Subcutaneous adipose tissue (tissue), 4 donors: Measurements from ENCODE around the gene PGAP2. TPM values are rescaled to one million over a fixed set of nuclear protein-coding genes. Genes with fewer than 3 reads are reported as not detected.

Experiments
- CTCF ChIP-seq: fragments of 450-650 bp; IDR thresholded peaks from one replicate; pipeline ENCODE4 v1.5.1; 2016; ENCODE audit warnings: low read depth, mild to moderate bottlenecking, control low read depth, antibody characterized with exemption, moderate library complexity
- total RNA-seq, 4 donors: library from RNA; depleted of rRNA; stranded (reverse); fragments of >200 nt; gene quantifications; one replicate each; pipeline ENCODE4 v1.1.0, GENCODE V29; 2016

PGAP2 gene
- total RNA-seq, 4 donors from 2014 or later = 5.5 to 9.3 (median 7.3) TPM

GRCh38 chr11:3810951-3811350 is 2.6 kb downstream of the PGAP2 start:
- TF ChIP-seq CTCF = no peak

- no peak for TF ChIP-seq CTCF
Measured at GRCh38 chr11:3815845-3816244, 7.5 kb downstream of the PGAP2 start.

GRCh38 chr11:3816673-3817072 is 8.3 kb downstream of the PGAP2 start:
- TF ChIP-seq CTCF = no peak

- TF ChIP-seq CTCF = no peak
Measured at GRCh38 chr11:3817181-3817800, 8.9 kb downstream of the PGAP2 start.

- no peak for TF ChIP-seq CTCF
Measured at GRCh38 chr11:3820971-3821370, 12.6 kb downstream of the PGAP2 start.

- no peak for TF ChIP-seq CTCF
Measured at GRCh38 chr11:3822312-3822711, 14.0 kb downstream of the PGAP2 start.

GRCh38 chr11:3823303-3823702 is 14.9 kb downstream of the PGAP2 start:
- TF ChIP-seq CTCF = no peak
